IMR-90 (cell line): ENCODE data around the gene OR4D6. TPM values are rescaled to one million over a fixed set of nuclear protein-coding genes. Genes with fewer than 3 reads are reported as not detected.

Experiments
- ATAC-seq: fragments of 200-7000 bp; cut with Tn5 transposase; 2 replicates; pipeline ENCODE4 v1.9.1; 2020; ENCODE audit warnings: low read depth, mild to moderate bottlenecking, moderate library complexity
- BruUV-seq: library from RNA; stranded (reverse); fragments of 400-500 nt; replicated peaks from 2 replicates; lab custom pipeline; 2021; lab: Mats Ljungman, UMichigan
- CTCF ChIA-PET: fragments of 300-600 bp; formaldehyde crosslinking; extraction: SDS; loops from one replicate; lab custom pipeline; 2021; ENCODE audit warnings: antibody characterized with exemption; lab: Yijun Ruan, JAX
- POLR2A ChIA-PET: fragments of 300-600 bp; sonication (Branson Sonifier 250); formaldehyde crosslinking; loops from one replicate; lab custom pipeline; 2022; ENCODE audit warnings: antibody characterized with exemption; ENCODE audit not compliant: unreplicated experiment; lab: Charles Lee
- DNase-seq: peaks from one replicate; pipeline ENCODE4 v3.0.0; 2013
- H2AFZ ChIP-seq: replicated peaks from 2 replicates; pipeline ENCODE3; 2013; ENCODE audit warnings: low read length, mild to moderate bottlenecking; ENCODE audit not compliant: poor library complexity
- H2AK5ac ChIP-seq: 2 replicates; pipeline ENCODE4 v1.6.1; 2013; ENCODE audit warnings: low read depth, low read length, inconsistent platforms
- H2AK9ac ChIP-seq: replicated peaks from 2 replicates; pipeline ENCODE3; 2013; ENCODE audit warnings: mild to moderate bottlenecking, low read depth, low read length, moderate library complexity; ENCODE audit not compliant: poor library complexity
- H2BK120ac ChIP-seq: 2 replicates; pipeline ENCODE4 v1.6.1; 2013; ENCODE audit warnings: low read depth, low read length, inconsistent platforms
- H2BK15ac ChIP-seq: 3 replicates; pipeline ENCODE4 v1.6.1; 2013; ENCODE audit warnings: low read depth, low read length, inconsistent platforms
- H2BK20ac ChIP-seq: 2 replicates; pipeline ENCODE4 v1.6.1; 2013; ENCODE audit warnings: low read depth, mild to moderate bottlenecking, inconsistent platforms, low read length, moderate library complexity
- H2BK5ac ChIP-seq: 2 replicates; pipeline ENCODE4 v1.6.1; 2013; ENCODE audit warnings: mild to moderate bottlenecking, low read depth, low read length, inconsistent platforms; ENCODE audit not compliant: poor library complexity, severe bottlenecking
- H3K14ac ChIP-seq: replicated peaks from 2 replicates; pipeline ENCODE4 v1.6.1; 2013; ENCODE audit warnings: low read depth, low read length, inconsistent platforms
- H3K18ac ChIP-seq: 2 replicates; pipeline ENCODE4 v1.6.1; 2013; ENCODE audit warnings: low read depth, low read length, control low read depth
- H3K23ac ChIP-seq: 2 replicates; pipeline ENCODE4 v1.6.1; 2013; ENCODE audit warnings: low read depth, low read length, inconsistent platforms
- H3K27ac ChIP-seq: 2 replicates; pipeline ENCODE4 v1.5.1; 2013; ENCODE audit warnings: mild to moderate bottlenecking, control low read depth, low read length; ENCODE audit not compliant: insufficient read depth
- H3K27me3 ChIP-seq: 2 replicates; pipeline ENCODE4 v1.6.1; 2013; ENCODE audit warnings: low read length; ENCODE audit not compliant: control insufficient read depth, insufficient read depth
- H3K36me3 ChIP-seq: 2 replicates; pipeline ENCODE4 v1.6.1; 2013; ENCODE audit warnings: low read length, mixed read lengths; ENCODE audit not compliant: control insufficient read depth, insufficient read depth
- H3K4ac ChIP-seq: 2 replicates; pipeline ENCODE4 v1.6.1; 2013; ENCODE audit warnings: low read depth, low read length, inconsistent platforms
- H3K4me1 ChIP-seq: 2 replicates; pipeline ENCODE4 v1.6.1; 2013; ENCODE audit warnings: low read length, mixed read lengths; ENCODE audit not compliant: control insufficient read depth, insufficient read depth
- H3K4me2 ChIP-seq: 2 replicates; pipeline ENCODE4 v1.6.1; 2013; ENCODE audit warnings: low read depth, mild to moderate bottlenecking, control low read depth, low read length, moderate library complexity
- H3K4me3 ChIP-seq: 2 replicates; pipeline ENCODE4 v1.5.1; 2013; ENCODE audit warnings: low read depth, mild to moderate bottlenecking, control low read depth, low read length, moderate library complexity; ENCODE audit not compliant: insufficient read depth
- H3K56ac ChIP-seq: 2 replicates; pipeline ENCODE4 v1.6.1; 2013; ENCODE audit warnings: low read length, inconsistent platforms; ENCODE audit not compliant: insufficient read depth; ENCODE audit errors: extremely low read depth
- H3K79me1 ChIP-seq, 2 experiments: 2 replicates each; pipeline ENCODE4 v1.6.1; 2013; ENCODE audit warnings: low read length in 2 of 2, inconsistent platforms in 1 of 2, low read depth in 1 of 2
- H3K9ac ChIP-seq: 2 replicates; pipeline ENCODE4 v1.6.1; 2013; ENCODE audit warnings: low read depth, low read length, control low read depth
- H3K9me1 ChIP-seq: 2 replicates; pipeline ENCODE4 v1.6.1; 2013; ENCODE audit warnings: low read length, inconsistent platforms; ENCODE audit not compliant: insufficient read depth
- H3K9me3 ChIP-seq: 2 replicates; pipeline ENCODE4 v1.6.1; 2013; ENCODE audit warnings: low read length; ENCODE audit not compliant: control insufficient read depth, insufficient read depth
- H4K20me1 ChIP-seq: 2 replicates; pipeline ENCODE4 v1.6.1; 2013; ENCODE audit warnings: low read length, inconsistent platforms; ENCODE audit not compliant: insufficient read depth
- H4K5ac ChIP-seq: 2 replicates; pipeline ENCODE4 v1.6.1; 2013; ENCODE audit warnings: mild to moderate bottlenecking, low read depth, low read length, control low read depth
- H4K8ac ChIP-seq, 2 experiments: 2 replicates each; pipeline ENCODE4 v1.6.1; 2013; ENCODE audit warnings: low read depth in 2 of 2, low read length in 2 of 2, control low read depth in 1 of 2, inconsistent platforms in 1 of 2
- H4K91ac ChIP-seq: 2 replicates; pipeline ENCODE4 v1.6.1; 2013; ENCODE audit warnings: low read depth, low read length, inconsistent platforms; ENCODE audit not compliant: insufficient read depth
- CTCF ChIP-seq: conservative IDR thresholded peaks from 2 replicates; pipeline ENCODE4 v1.5.1; 2012; ENCODE audit warnings: mild to moderate bottlenecking, low read depth, low read length, improper control_type of control experiment
- POLR2A ChIP-seq: IDR thresholded peaks from 2 replicates; pipeline ENCODE4 v1.6.1; 2012; ENCODE audit warnings: mild to moderate bottlenecking, low read depth, low read length
- RFX5 ChIP-seq: IDR thresholded peaks from 2 replicates; pipeline ENCODE4 v1.8.0; 2012; ENCODE audit warnings: low read depth, mild to moderate bottlenecking, low read length, moderate library complexity
- WGBS, 2 experiments: methylation state at CpG; one replicate each; pipeline versions ENCODE4 v1.1.5 to v1.1.7; 2013; ENCODE audit warnings: missing lambda C conversion rate in 2 of 2; ENCODE audit not compliant: insufficient read length in 1 of 2; ENCODE audit errors: extremely low coverage in 2 of 2; 5-methylcytosine and 5-hydroxymethylcytosine counted together
- dilution Hi-C: fragments of 300-500 bp; cut with HindIII; formaldehyde crosslinking; loops from one replicate; pipeline ENCODE4 v1.14.3; 2018; ENCODE audit warnings: low sequenced_read_pairs; ENCODE audit not compliant: unreplicated experiment
- in situ Hi-C: fragments of 300-500 bp; cut with MboI; formaldehyde crosslinking; loops from 3 replicates; pipeline ENCODE4 v1.14.3; 2019; ENCODE audit warnings: low sequenced_read_pairs, inconsistent platforms, mixed read lengths
- intact Hi-C: fragments of 100-400 bp; cut with micrococcal nuclease; formaldehyde crosslinking; loops from 2 replicates; pipeline ENCODE4 v1.10.0; 2022
- polyA plus RNA-seq, 3 experiments: library from polyadenylated mRNA; depleted of rRNA; stranded (reverse); fragments of >200 nt; gene quantifications; 2 replicates each; pipeline ENCODE4 v1.2.3, GENCODE V29; 2012; ENCODE audit warnings: low replicate concordance in 1 of 3
- total RNA-seq: library from RNA; depleted of rRNA; stranded (reverse); fragments of >200 nt; gene quantifications from 2 replicates; pipeline ENCODE4 v1.2.3, GENCODE V29; 2012

The OR4D6 gene
- total and polyA plus RNA-seq, 2 of the 4 experiments (the other 2 are of a cell fraction), result not detected

- WGBS, 2 experiments, result no CpG with 5 or more reads among the region's 1 CpG
- no peak overlapping the region for H2AFZ ChIP-seq
- H3K9me1 ChIP-seq, result no peaks in the 10 kb centered on the region
- TF ChIP-seq CTCF (no peak), RFX5 (no peak), POLR2A (no peak)
- no peaks in the 10 kb centered on the region for H4K20me1 ChIP-seq
- ATAC-seq, result no peak
- no peak overlapping the region for H4K5ac ChIP-seq
- no peaks in the 10 kb centered on the region for H3K79me1 ChIP-seq
- no peak overlapping the region for H2AK9ac ChIP-seq
- H3K56ac ChIP-seq, result no peak overlapping the region
- H3K14ac ChIP-seq, result no peak overlapping the region
- BruUV-seq, result no TSS peak
- DNase-seq, result no peak
- H3K4me2 ChIP-seq, result no peak overlapping the region
- no peak overlapping the region for H4K8ac ChIP-seq
- no peak overlapping the region for H3K18ac ChIP-seq
- H2BK120ac ChIP-seq, result no peak overlapping the region
- H4K91ac ChIP-seq, result no peak overlapping the region
- ChIA-PET POLR2A (no interaction called here), CTCF (no interaction called here)
- no peak overlapping the region for H3K23ac ChIP-seq
- no peak overlapping the region for H3K4me3 ChIP-seq
- dilution Hi-C loops, result no loop called here
- H2BK20ac ChIP-seq, result no peak overlapping the region
- H3K4ac ChIP-seq, result no peak overlapping the region
- intact Hi-C loops, result no loop called here
- H2BK15ac ChIP-seq, result no peak overlapping the region
- no peak overlapping the region for H2BK5ac ChIP-seq
- no peaks in the 10 kb centered on the region for H3K36me3 ChIP-seq
- no peaks in the 10 kb centered on the region for H3K27me3 ChIP-seq
- H2AK5ac ChIP-seq, result no peak overlapping the region
- no peak overlapping the region for H3K27ac ChIP-seq
- H3K9ac ChIP-seq, result no peak overlapping the region
- H3K4me1 ChIP-seq, result no peaks in the 10 kb centered on the region
- no peaks in the 10 kb centered on the region for H3K9me3 ChIP-seq
- in situ Hi-C loops, result no loop called here
These were observed 45.2 kb downstream of the OR4D6 start for GRCh38 chr11:59501931-59502330.
